ENCODE data around the gene SH3BP4.

DNA sequence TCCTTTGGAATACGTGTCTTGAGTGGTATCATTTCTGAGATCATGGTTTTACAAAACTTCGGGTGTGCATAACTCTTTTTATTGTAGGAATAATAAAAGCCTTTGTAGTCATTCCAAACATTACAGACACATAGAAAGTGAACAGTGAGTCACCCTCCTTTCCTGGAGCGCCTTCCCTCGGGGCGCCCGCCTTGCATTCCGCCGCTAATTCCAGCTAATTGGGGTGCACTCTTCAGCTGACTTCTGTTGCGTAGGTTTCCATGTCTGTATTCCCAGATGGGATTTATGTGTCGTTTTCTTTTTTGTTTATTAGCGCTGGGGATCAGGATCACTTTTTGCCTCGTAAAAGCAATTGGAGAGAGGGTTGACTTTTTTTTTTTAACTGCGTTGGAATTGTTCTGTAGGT lies 18.7 kb downstream of the SH3BP4 start:
- TF ChIP-seq GATA3 (IDR thresholded peaks at IDR 0.05; ENCODE audit: low read depth, low read length) (no peak), GATA2 (IDR thresholded peaks at IDR 0.05; ENCODE audit: low read depth, low read length) (no peak)

All from SH-SY5Y (cell line).